GM19099 (cell line): Measurements from ENCODE around the gene SMOC1.
A peak's percentile ranks its signal among the peaks of the same experiment; 100 is the strongest.

Experiments used
- POLR2A ChIP-seq: IDR thresholded peaks from 3 replicates; pipeline ENCODE4 v1.6.1; 2011; ENCODE audit warnings: low read depth; ENCODE audit not compliant: insufficient read length; ENCODE audit errors: extremely low read depth

The SMOC1 gene

GRCh38 chr14:69879175-69880043 lies at the start of gene SMOC1:
TSS of gene SMOC1 (plus strand) at chr14:69879416. CDS start at chr14:69879679, 263 bp downstream.
- TF ChIP-seq POLR2A: no peak

GRCh38 chr14:69838881-69839416 lies 40.3 kb upstream of the SMOC1 start:
- TF ChIP-seq POLR2A: no peak

GRCh38 chr14:69839661-69840060 lies 39.6 kb upstream of the SMOC1 start:
- no peak for TF ChIP-seq POLR2A

GRCh38 chr14:69841656-69842055 lies 37.6 kb upstream of the SMOC1 start:
- no peak for TF ChIP-seq POLR2A

- no peak for TF ChIP-seq POLR2A
Observed at GRCh38 chr14:69842686-69843420, 36.4 kb upstream of the SMOC1 start.

- TF ChIP-seq POLR2A: no peak
Observed at GRCh38 chr14:69844171-69844570, 35.0 kb upstream of the SMOC1 start.

- TF ChIP-seq POLR2A: no peak
Observed at GRCh38 chr14:69845050-69845581, 34.1 kb upstream of the SMOC1 start.

GRCh38 chr14:69845787-69846186 lies 33.4 kb upstream of the SMOC1 start:
- no peak for TF ChIP-seq POLR2A

GRCh38 chr14:69848156-69848555 lies 31.1 kb upstream of the SMOC1 start:
- no peak for TF ChIP-seq POLR2A

GRCh38 chr14:69848903-69849391 lies 30.3 kb upstream of the SMOC1 start:
- TF ChIP-seq POLR2A: no peak

- TF ChIP-seq POLR2A: peak; percentile 33
Observed at GRCh38 chr14:69850086-69850735, 29.0 kb upstream of the SMOC1 start.

GRCh38 chr14:69850736-69851112 lies 28.5 kb upstream of the SMOC1 start:
- no peak for TF ChIP-seq POLR2A

- no peak for TF ChIP-seq POLR2A
Observed at GRCh38 chr14:69852531-69853321, 26.5 kb upstream of the SMOC1 start.

GRCh38 chr14:69853774-69854173 lies 25.4 kb upstream of the SMOC1 start:
- no peak for TF ChIP-seq POLR2A
